H9 (cell line): ENCODE data around the gene LAMA5. TPM values are rescaled to one million over a fixed set of nuclear protein-coding genes. Genes with fewer than 3 reads are reported as not detected.

Source experiments
- DNase-seq: peaks from one replicate; pipeline ENCODE4 v3.0.0-alpha.2; 2017
- H2AFZ ChIP-seq: one replicate; pipeline ENCODE4 v1.6.1; 2013; ENCODE audit warnings: mild to moderate bottlenecking, low read length, control low read depth, moderate library complexity
- H2AK5ac ChIP-seq: 2 replicates; pipeline ENCODE4 v1.6.1; 2013; ENCODE audit warnings: low read length, control low read depth, mixed read lengths; ENCODE audit not compliant: insufficient read length
- H2BK120ac ChIP-seq: one replicate; pipeline ENCODE4 v1.6.1; 2013; ENCODE audit warnings: low read depth, mild to moderate bottlenecking, low read length, control low read depth, inconsistent platforms; ENCODE audit not compliant: poor library complexity, severe bottlenecking
- H2BK12ac ChIP-seq: 2 replicates; pipeline ENCODE4 v1.6.1; 2013; ENCODE audit warnings: low read length, control low read depth, mixed read lengths, low read depth; ENCODE audit not compliant: insufficient read length
- H2BK15ac ChIP-seq: 2 replicates; pipeline ENCODE4 v1.6.1; 2013; ENCODE audit warnings: low read depth, low read length, control low read depth
- H2BK20ac ChIP-seq: one replicate; pipeline ENCODE4 v1.6.1; 2013; ENCODE audit warnings: low read depth, mild to moderate bottlenecking, low read length, control low read depth, inconsistent platforms; ENCODE audit not compliant: poor library complexity, severe bottlenecking
- H2BK5ac ChIP-seq: 2 replicates; pipeline ENCODE4 v1.6.1; 2013; ENCODE audit warnings: low read length, control low read depth, mixed read lengths; ENCODE audit not compliant: insufficient read length
- H3K14ac ChIP-seq: 2 replicates; pipeline ENCODE4 v1.6.1; 2013; ENCODE audit warnings: low read length, control low read depth; ENCODE audit not compliant: insufficient read depth
- H3K18ac ChIP-seq: 2 replicates; pipeline ENCODE4 v1.6.1; 2013; ENCODE audit warnings: low read depth, mild to moderate bottlenecking, mixed read lengths, low read length, control low read depth; ENCODE audit not compliant: insufficient read length
- H3K23ac ChIP-seq: 2 replicates; pipeline ENCODE4 v1.6.1; 2013; ENCODE audit warnings: low read length, control low read depth, mixed read lengths, low read depth; ENCODE audit not compliant: insufficient read length
- H3K23me2 ChIP-seq: 2 replicates; pipeline ENCODE4 v1.6.1; 2013; ENCODE audit warnings: low read depth, mild to moderate bottlenecking, mixed read lengths, low read length, control low read depth; ENCODE audit not compliant: insufficient read length, poor library complexity, severe bottlenecking
- H3K27ac ChIP-seq: 2 replicates; pipeline ENCODE4 v1.5.1; 2013; ENCODE audit warnings: low read length, control low read depth, mixed read lengths, low read depth; ENCODE audit not compliant: insufficient read length
- H3K27me3 ChIP-seq: 2 replicates; pipeline ENCODE4 v1.6.1; 2013; ENCODE audit warnings: low read length, control low read depth, inconsistent platforms; ENCODE audit not compliant: insufficient read depth
- H3K4ac ChIP-seq: 2 replicates; pipeline ENCODE4 v1.6.1; 2013; ENCODE audit warnings: low read depth, mild to moderate bottlenecking, control low read depth, inconsistent platforms, low read length, moderate library complexity
- H3K4me1 ChIP-seq: 2 replicates; pipeline ENCODE4 v1.6.1; 2013; ENCODE audit warnings: low read length, control low read depth, inconsistent platforms; ENCODE audit not compliant: insufficient read depth
- H3K4me2 ChIP-seq: 2 replicates; pipeline ENCODE4 v1.6.1; 2013; ENCODE audit warnings: low read length, control low read depth, mixed read lengths; ENCODE audit not compliant: insufficient read length, insufficient read depth
- H3K56ac ChIP-seq: 2 replicates; pipeline ENCODE4 v1.6.1; 2013; ENCODE audit warnings: low read depth, mild to moderate bottlenecking, mixed read lengths, low read length, control low read depth; ENCODE audit not compliant: insufficient read length
- H3K79me1 ChIP-seq: 2 replicates; pipeline ENCODE4 v1.6.1; 2013; ENCODE audit warnings: low read depth, mild to moderate bottlenecking, moderate library complexity, low read length, control low read depth, inconsistent platforms; ENCODE audit not compliant: insufficient read depth, poor library complexity, severe bottlenecking
- H3K79me2 ChIP-seq: 2 replicates; pipeline ENCODE4 v1.6.1; 2013; ENCODE audit warnings: low read length, control low read depth, inconsistent platforms; ENCODE audit not compliant: insufficient read depth
- H3K9ac ChIP-seq: 2 replicates; pipeline ENCODE4 v1.6.1; 2013; ENCODE audit warnings: low read length, control low read depth, mixed read lengths; ENCODE audit not compliant: insufficient read length; ENCODE audit errors: extremely low read depth
- H3K9me3 ChIP-seq: one replicate; pipeline ENCODE4 v1.6.1; 2013; ENCODE audit warnings: low read depth, low read length, inconsistent platforms; ENCODE audit not compliant: control insufficient read depth
- H3T11ph ChIP-seq: one replicate; pipeline ENCODE4 v1.6.1; 2013; ENCODE audit warnings: mild to moderate bottlenecking, low read length, control low read depth, inconsistent platforms
- H4K20me1 ChIP-seq: one replicate; pipeline ENCODE4 v1.6.1; 2013; ENCODE audit not compliant: control insufficient read depth, insufficient read length, insufficient read depth
- H4K5ac ChIP-seq: 2 replicates; pipeline ENCODE4 v1.6.1; 2013; ENCODE audit warnings: low read depth, mild to moderate bottlenecking, mixed read lengths, low read length, control low read depth; ENCODE audit not compliant: insufficient read length
- H4K8ac ChIP-seq: replicated peaks from 2 replicates; pipeline ENCODE4 v1.6.1; 2013; ENCODE audit warnings: low read length, control low read depth, mixed read lengths, low read depth; ENCODE audit not compliant: insufficient read length
- H4K91ac ChIP-seq: 2 replicates; pipeline ENCODE4 v1.6.1; 2013; ENCODE audit warnings: low read depth, mild to moderate bottlenecking, moderate library complexity, mixed read lengths, low read length, control low read depth; ENCODE audit not compliant: insufficient read length
- H3K27ac Mint-ChIP-seq, 3 experiments: 2 replicates in 2 of 3; 3 replicates in 1 of 3; pipeline ENCODE4 v1.8.0; 2020 to 2021; ENCODE audit warnings: mixed read lengths in 3 of 3, mild to moderate bottlenecking in 1 of 3, moderate library complexity in 1 of 3
- H3K27me3 Mint-ChIP-seq: 2 replicates; pipeline ENCODE4 v1.8.0; 2021; ENCODE audit warnings: low read depth, mild to moderate bottlenecking, moderate library complexity, mixed read lengths
- H3K36me3 Mint-ChIP-seq, 3 experiments: 2 replicates in 2 of 3; 3 replicates in 1 of 3; pipeline ENCODE4 v1.8.0; 2020 to 2021; ENCODE audit warnings: low read depth in 3 of 3, mixed read lengths in 3 of 3; ENCODE audit not compliant: insufficient read depth in 1 of 3
- H3K4me1 Mint-ChIP-seq, 2 experiments: 2 replicates each; pipeline ENCODE4 v1.8.0; 2020; ENCODE audit warnings: mixed read lengths in 2 of 2
- H3K4me3 Mint-ChIP-seq, 2 experiments: 2 replicates in 1 of 2; 3 replicates in 1 of 2; pipeline ENCODE4 v1.8.0; 2020 to 2021; ENCODE audit warnings: mild to moderate bottlenecking in 2 of 2, mixed read lengths in 2 of 2, moderate library complexity in 1 of 2
- H3K9me3 Mint-ChIP-seq, 2 experiments: 2 replicates in 1 of 2; 3 replicates in 1 of 2; pipeline ENCODE4 v1.8.0; 2020; ENCODE audit warnings: mild to moderate bottlenecking in 2 of 2, mixed read lengths in 2 of 2, moderate library complexity in 1 of 2
- WGBS: extraction: QIAGEN DNeasy Blood & Tissue Kit; methylation state at CpG from one replicate; pipeline ENCODE4 v1.1.7; 2013; ENCODE audit warnings: missing lambda C conversion rate, low lambda C conversion rate, mixed read lengths; ENCODE audit not compliant: insufficient read length; ENCODE audit errors: extremely low coverage; 5-methylcytosine and 5-hydroxymethylcytosine counted together
- total RNA-seq: library from RNA; stranded (reverse); gene quantifications from 2 replicates; pipeline ENCODE4 v1.2.1, GENCODE V29; 2021
- TF ChIP-seq, protein P1 (sequence below): fragments of 200-600 bp; sonication (generic); conservative IDR thresholded peaks from 3 replicates; pipeline ENCODE4 v1.8.0; 2021; ENCODE audit warnings: antibody characterized with exemption, mild to moderate bottlenecking

LAMA5 gene
- total RNA-seq, 1 experiment from 2014 or later, result 200 TPM

DNA sequence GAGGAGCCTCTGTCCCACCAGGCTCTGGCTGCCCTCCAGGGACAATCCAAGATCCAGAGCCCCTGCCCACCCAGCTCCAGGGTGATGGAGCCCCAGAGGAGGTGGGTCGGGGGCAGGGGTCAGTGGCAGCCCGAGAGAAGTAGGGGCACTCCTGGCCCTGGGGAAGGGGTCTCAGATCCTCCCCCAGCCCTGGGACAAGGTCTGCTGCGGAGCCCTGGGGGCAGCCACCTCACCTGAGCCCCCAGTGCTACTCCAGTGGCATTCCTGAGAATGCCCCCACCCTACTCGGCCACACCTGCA is 2.7 kb upstream of the LAMA5 start:
- Histone ChIP-seq H3K27me3 (no peaks in the 10 kb centered on the region), H3K18ac (no peak overlapping the region), H2AFZ (no peak overlapping the region), H3K23me2 (peaks cover 17% of the 10 kb centered on the region), H2BK12ac (no peak overlapping the region), H3K23ac (no peak overlapping the region), H3K4ac (no peak overlapping the region), H2BK5ac (no peak overlapping the region), H3K79me2 (peaks cover 6% of the 10 kb centered on the region; the same call in 1 of the 2 replicates), H3K4me2 (no peak overlapping the region), H2BK120ac (no peak overlapping the region), H3K4me1 (peaks cover 6% of the 10 kb centered on the region; the same call in 1 of the 2 replicates), H3T11ph (no peak overlapping the region), H4K8ac (no peak overlapping the region), H3K56ac (no peak overlapping the region), H3K14ac (0 out of 2 replicates have a peak overlapping the region, but pooled peaks have one; percentile 9), H3K9ac (no peak overlapping the region), H2AK5ac (no peak overlapping the region), H4K5ac (no peak overlapping the region), H4K91ac (no peak overlapping the region), H3K9me3 (no peaks in the 10 kb centered on the region), H2BK15ac (no peak overlapping the region), H2BK20ac (no peak overlapping the region), H3K27ac (no peak overlapping the region), H3K79me1 (peaks cover 1% of the 10 kb centered on the region), H4K20me1 (no peaks in the 10 kb centered on the region)
- Mint-ChIP-seq H3K4me3 (no peak overlapping the region; a peak in 1 of 5 replicates), H3K36me3 (peaks cover 0 to 11% (median 5%) of the 10 kb centered on the region in 3 experiments; a peak in 6 of 7 replicates), H3K4me1 (peaks cover 24 to 29% of the 10 kb centered on the region in 2 experiments), H3K27me3 (peaks cover 2% of the 10 kb centered on the region; the same call in 1 of the 2 replicates), H3K27ac (no peak overlapping the region), H3K9me3 (peaks cover 2 to 10% of the 10 kb centered on the region in 2 experiments)
- WGBS, result no CpG with 5 or more reads among the region's 4 CpGs
- TF ChIP-seq, protein P1, sequence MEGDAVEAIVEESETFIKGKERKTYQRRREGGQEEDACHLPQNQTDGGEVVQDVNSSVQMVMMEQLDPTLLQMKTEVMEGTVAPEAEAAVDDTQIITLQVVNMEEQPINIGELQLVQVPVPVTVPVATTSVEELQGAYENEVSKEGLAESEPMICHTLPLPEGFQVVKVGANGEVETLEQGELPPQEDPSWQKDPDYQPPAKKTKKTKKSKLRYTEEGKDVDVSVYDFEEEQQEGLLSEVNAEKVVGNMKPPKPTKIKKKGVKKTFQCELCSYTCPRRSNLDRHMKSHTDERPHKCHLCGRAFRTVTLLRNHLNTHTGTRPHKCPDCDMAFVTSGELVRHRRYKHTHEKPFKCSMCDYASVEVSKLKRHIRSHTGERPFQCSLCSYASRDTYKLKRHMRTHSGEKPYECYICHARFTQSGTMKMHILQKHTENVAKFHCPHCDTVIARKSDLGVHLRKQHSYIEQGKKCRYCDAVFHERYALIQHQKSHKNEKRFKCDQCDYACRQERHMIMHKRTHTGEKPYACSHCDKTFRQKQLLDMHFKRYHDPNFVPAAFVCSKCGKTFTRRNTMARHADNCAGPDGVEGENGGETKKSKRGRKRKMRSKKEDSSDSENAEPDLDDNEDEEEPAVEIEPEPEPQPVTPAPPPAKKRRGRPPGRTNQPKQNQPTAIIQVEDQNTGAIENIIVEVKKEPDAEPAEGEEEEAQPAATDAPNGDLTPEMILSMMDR, result no peak
- DNase-seq, result no peak
